ENCODE data around the gene OSTN. TPM values are rescaled to one million over a fixed set of nuclear protein-coding genes. Genes with fewer than 3 reads are reported as not detected.

The OSTN gene
- polyA plus RNA-seq, 1 of the 3 experiments (the other 2 are of a cell fraction): 0.02 TPM

- CTCF ChIA-PET: interaction anchor here (1.2 kb wide), 1 partner anchor 9 kb away, joined by 4 read pairs; no protein-coding TSS in a partner anchor
- peak overlapping the region; percentile 49 for H3K4me2 ChIP-seq
- H3K4me3 ChIP-seq (ENCODE audit: low read depth in 2 of 2, low read length in 1 of 2): no peak overlapping the region
- H3K36me3 ChIP-seq (replicated peaks in 1 of 2; ENCODE audit: control insufficient read depth in 1 of 2, insufficient read depth in 2 of 2, low read length in 1 of 2): no peaks in the 10 kb centered on the region
- H3K4me1 ChIP-seq (ENCODE audit: control insufficient read depth in 1 of 2, insufficient read depth in 2 of 2, low read depth in 1 of 2, low read length in 1 of 2): peaks cover 0 to 29% of the 10 kb centered on the region in 2 experiments; a peak in 1 of 4 replicates
- no peak overlapping the region for H3K9ac ChIP-seq
- no peaks in the 10 kb centered on the region for H4K20me1 ChIP-seq (ENCODE audit: insufficient read depth)
- H3K27ac ChIP-seq (ENCODE audit: low read depth in 2 of 2, low read length in 1 of 2): peak overlapping the region in 1 of 2 experiments; percentile 24; a peak in 1 of 4 replicates
- no peaks in the 10 kb centered on the region for H3K79me2 ChIP-seq (ENCODE audit: insufficient read depth)
- H3K27me3 ChIP-seq (ENCODE audit: insufficient read depth): no peaks in the 10 kb centered on the region
- 30% methylated on average over 4 of the region's 4 CpGs for WGBS (ENCODE audit: low lambda C conversion rate)
- peak overlapping the region; percentile 70 for H2AFZ ChIP-seq (ENCODE audit: low read depth)
- H3F3A ChIP-seq (replicated peaks; ENCODE audit: insufficient read depth): peaks cover 11% of the 10 kb centered on the region
- POLR2A ChIA-PET: no interaction called here
- no peaks in the 10 kb centered on the region for H3K9me3 ChIP-seq
- DNase-seq: no peak
- no peaks in the 10 kb centered on the region for H3K9me2 ChIP-seq
- TF ChIP-seq ELF1 (IDR thresholded peaks at IDR 0.05) (no peak), MXI1 (IDR thresholded peaks at IDR 0.05; ENCODE audit: low read depth, low read length) (no peak), GATA2 (CRISPR knock-in tag; IDR thresholded peaks at IDR 0.05) (no peak), GABPA (IDR thresholded peaks at IDR 0.05; ENCODE audit: low read depth) (no peak), CTCF (IDR thresholded peaks at IDR 0.05) (no peak), NFIC (IDR thresholded peaks at IDR 0.05; ENCODE audit: borderline replicate concordance) (no peak), TEAD4 (IDR thresholded peaks at IDR 0.05; ENCODE audit: borderline replicate concordance, insufficient read depth) (no peak), MAX (IDR thresholded peaks at IDR 0.05; ENCODE audit: low read depth) (no peak), RXRA (IDR thresholded peaks at IDR 0.05; ENCODE audit: borderline replicate concordance, low read depth) (no peak), IRF3 (IDR thresholded peaks at IDR 0.05; ENCODE audit: low read depth, low read length) (no peak), JUND (IDR thresholded peaks at IDR 0.05) (no peak), EP300 (IDR thresholded peaks at IDR 0.05; ENCODE audit: borderline replicate concordance in 1 of 2, low read depth in 1 of 2, low read length in 1 of 2) (no peak), REST (IDR thresholded peaks at IDR 0.05; ENCODE audit: low read depth, low read length) (no peak)
Observed at GRCh38 chr3:191235331-191236314, 36.6 kb downstream of the OSTN start.
